H9 (cell line): Measurements from ENCODE around the gene TMEM145. TPM values are rescaled to one million over a fixed set of nuclear protein-coding genes. Genes with fewer than 3 reads are reported as not detected.

Experiments
- DNase-seq: peaks from one replicate; pipeline ENCODE4 v3.0.0-alpha.2; 2017
- H2AFZ ChIP-seq: one replicate; pipeline ENCODE4 v1.6.1; 2013; ENCODE audit warnings: mild to moderate bottlenecking, low read length, control low read depth, moderate library complexity
- H2AK5ac ChIP-seq: 2 replicates; pipeline ENCODE4 v1.6.1; 2013; ENCODE audit warnings: low read length, control low read depth, mixed read lengths; ENCODE audit not compliant: insufficient read length
- H2BK120ac ChIP-seq: one replicate; pipeline ENCODE4 v1.6.1; 2013; ENCODE audit warnings: low read depth, mild to moderate bottlenecking, low read length, control low read depth, inconsistent platforms; ENCODE audit not compliant: poor library complexity, severe bottlenecking
- H2BK12ac ChIP-seq: 2 replicates; pipeline ENCODE4 v1.6.1; 2013; ENCODE audit warnings: low read length, control low read depth, mixed read lengths, low read depth; ENCODE audit not compliant: insufficient read length
- H2BK15ac ChIP-seq: 2 replicates; pipeline ENCODE4 v1.6.1; 2013; ENCODE audit warnings: low read depth, low read length, control low read depth
- H2BK20ac ChIP-seq: one replicate; pipeline ENCODE4 v1.6.1; 2013; ENCODE audit warnings: low read depth, mild to moderate bottlenecking, low read length, control low read depth, inconsistent platforms; ENCODE audit not compliant: poor library complexity, severe bottlenecking
- H2BK5ac ChIP-seq: 2 replicates; pipeline ENCODE4 v1.6.1; 2013; ENCODE audit warnings: low read length, control low read depth, mixed read lengths; ENCODE audit not compliant: insufficient read length
- H3K14ac ChIP-seq: 2 replicates; pipeline ENCODE4 v1.6.1; 2013; ENCODE audit warnings: low read length, control low read depth; ENCODE audit not compliant: insufficient read depth
- H3K18ac ChIP-seq: 2 replicates; pipeline ENCODE4 v1.6.1; 2013; ENCODE audit warnings: low read depth, mild to moderate bottlenecking, mixed read lengths, low read length, control low read depth; ENCODE audit not compliant: insufficient read length
- H3K23ac ChIP-seq: 2 replicates; pipeline ENCODE4 v1.6.1; 2013; ENCODE audit warnings: low read length, control low read depth, mixed read lengths, low read depth; ENCODE audit not compliant: insufficient read length
- H3K23me2 ChIP-seq: 2 replicates; pipeline ENCODE4 v1.6.1; 2013; ENCODE audit warnings: low read depth, mild to moderate bottlenecking, mixed read lengths, low read length, control low read depth; ENCODE audit not compliant: insufficient read length, poor library complexity, severe bottlenecking
- H3K27ac ChIP-seq: 2 replicates; pipeline ENCODE4 v1.5.1; 2013; ENCODE audit warnings: low read length, control low read depth, mixed read lengths, low read depth; ENCODE audit not compliant: insufficient read length
- H3K27me3 ChIP-seq: 2 replicates; pipeline ENCODE4 v1.6.1; 2013; ENCODE audit warnings: low read length, control low read depth, inconsistent platforms; ENCODE audit not compliant: insufficient read depth
- H3K4ac ChIP-seq: 2 replicates; pipeline ENCODE4 v1.6.1; 2013; ENCODE audit warnings: low read depth, mild to moderate bottlenecking, control low read depth, inconsistent platforms, low read length, moderate library complexity
- H3K4me1 ChIP-seq: 2 replicates; pipeline ENCODE4 v1.6.1; 2013; ENCODE audit warnings: low read length, control low read depth, inconsistent platforms; ENCODE audit not compliant: insufficient read depth
- H3K4me2 ChIP-seq: 2 replicates; pipeline ENCODE4 v1.6.1; 2013; ENCODE audit warnings: low read length, control low read depth, mixed read lengths; ENCODE audit not compliant: insufficient read length, insufficient read depth
- H3K56ac ChIP-seq: 2 replicates; pipeline ENCODE4 v1.6.1; 2013; ENCODE audit warnings: low read depth, mild to moderate bottlenecking, mixed read lengths, low read length, control low read depth; ENCODE audit not compliant: insufficient read length
- H3K79me1 ChIP-seq: 2 replicates; pipeline ENCODE4 v1.6.1; 2013; ENCODE audit warnings: low read depth, mild to moderate bottlenecking, moderate library complexity, low read length, control low read depth, inconsistent platforms; ENCODE audit not compliant: insufficient read depth, poor library complexity, severe bottlenecking
- H3K79me2 ChIP-seq: 2 replicates; pipeline ENCODE4 v1.6.1; 2013; ENCODE audit warnings: low read length, control low read depth, inconsistent platforms; ENCODE audit not compliant: insufficient read depth
- H3K9ac ChIP-seq: 2 replicates; pipeline ENCODE4 v1.6.1; 2013; ENCODE audit warnings: low read length, control low read depth, mixed read lengths; ENCODE audit not compliant: insufficient read length; ENCODE audit errors: extremely low read depth
- H3K9me3 ChIP-seq: one replicate; pipeline ENCODE4 v1.6.1; 2013; ENCODE audit warnings: low read depth, low read length, inconsistent platforms; ENCODE audit not compliant: control insufficient read depth
- H3T11ph ChIP-seq: one replicate; pipeline ENCODE4 v1.6.1; 2013; ENCODE audit warnings: mild to moderate bottlenecking, low read length, control low read depth, inconsistent platforms
- H4K20me1 ChIP-seq: one replicate; pipeline ENCODE4 v1.6.1; 2013; ENCODE audit not compliant: control insufficient read depth, insufficient read length, insufficient read depth
- H4K5ac ChIP-seq: 2 replicates; pipeline ENCODE4 v1.6.1; 2013; ENCODE audit warnings: low read depth, mild to moderate bottlenecking, mixed read lengths, low read length, control low read depth; ENCODE audit not compliant: insufficient read length
- H4K8ac ChIP-seq: replicated peaks from 2 replicates; pipeline ENCODE4 v1.6.1; 2013; ENCODE audit warnings: low read length, control low read depth, mixed read lengths, low read depth; ENCODE audit not compliant: insufficient read length
- H4K91ac ChIP-seq: 2 replicates; pipeline ENCODE4 v1.6.1; 2013; ENCODE audit warnings: low read depth, mild to moderate bottlenecking, moderate library complexity, mixed read lengths, low read length, control low read depth; ENCODE audit not compliant: insufficient read length
- H3K27ac Mint-ChIP-seq, 3 experiments: 2 replicates in 2 of 3; 3 replicates in 1 of 3; pipeline ENCODE4 v1.8.0; 2020 to 2021; ENCODE audit warnings: mixed read lengths in 3 of 3, mild to moderate bottlenecking in 1 of 3, moderate library complexity in 1 of 3
- H3K27me3 Mint-ChIP-seq: 2 replicates; pipeline ENCODE4 v1.8.0; 2021; ENCODE audit warnings: low read depth, mild to moderate bottlenecking, moderate library complexity, mixed read lengths
- H3K36me3 Mint-ChIP-seq, 3 experiments: 2 replicates in 2 of 3; 3 replicates in 1 of 3; pipeline ENCODE4 v1.8.0; 2020 to 2021; ENCODE audit warnings: low read depth in 3 of 3, mixed read lengths in 3 of 3; ENCODE audit not compliant: insufficient read depth in 1 of 3
- H3K4me1 Mint-ChIP-seq, 2 experiments: 2 replicates each; pipeline ENCODE4 v1.8.0; 2020; ENCODE audit warnings: mixed read lengths in 2 of 2
- H3K4me3 Mint-ChIP-seq, 2 experiments: 2 replicates in 1 of 2; 3 replicates in 1 of 2; pipeline ENCODE4 v1.8.0; 2020 to 2021; ENCODE audit warnings: mild to moderate bottlenecking in 2 of 2, mixed read lengths in 2 of 2, moderate library complexity in 1 of 2
- H3K9me3 Mint-ChIP-seq, 2 experiments: 2 replicates in 1 of 2; 3 replicates in 1 of 2; pipeline ENCODE4 v1.8.0; 2020; ENCODE audit warnings: mild to moderate bottlenecking in 2 of 2, mixed read lengths in 2 of 2, moderate library complexity in 1 of 2
- CTCF ChIP-seq: fragments of 200-600 bp; sonication (generic); conservative IDR thresholded peaks from 3 replicates; pipeline ENCODE4 v1.8.0; 2021; ENCODE audit warnings: antibody characterized with exemption, mild to moderate bottlenecking
- WGBS: extraction: QIAGEN DNeasy Blood & Tissue Kit; methylation state at CpG from one replicate; pipeline ENCODE4 v1.1.7; 2013; ENCODE audit warnings: missing lambda C conversion rate, low lambda C conversion rate, mixed read lengths; ENCODE audit not compliant: insufficient read length; ENCODE audit errors: extremely low coverage; 5-methylcytosine and 5-hydroxymethylcytosine counted together
- total RNA-seq: library from RNA; stranded (reverse); gene quantifications from 2 replicates; pipeline ENCODE4 v1.2.1, GENCODE V29; 2021

The TMEM145 gene
- total RNA-seq, 1 experiment from 2014 or later = 4.5 TPM

- H2BK120ac ChIP-seq = no peak overlapping the region
- H3K9me3 ChIP-seq = no peaks in the 10 kb centered on the region
- no peak overlapping the region for H4K8ac ChIP-seq
- Mint-ChIP-seq H3K4me3 (no peak overlapping the region), H3K9me3 (no peaks in the 10 kb centered on the region), H3K27ac (peak overlapping the region in 1 of 3 experiments; percentile 55; a peak in 2 of 7 replicates), H3K4me1 (peaks cover 9 to 28% of the 10 kb centered on the region in 2 experiments), H3K27me3 (no peaks in the 10 kb centered on the region), H3K36me3 (peaks cover 11 to 55% (median 36%) of the 10 kb centered on the region in 3 experiments; a peak in 6 of 7 replicates)
- H3K14ac ChIP-seq = no peak overlapping the region
- H3K9ac ChIP-seq = no peak overlapping the region
- H3T11ph ChIP-seq = no peak overlapping the region
- no peak overlapping the region for H4K91ac ChIP-seq
- H3K23me2 ChIP-seq = peaks cover 4% of the 10 kb centered on the region
- no peaks in the 10 kb centered on the region for H3K27me3 ChIP-seq
- H3K56ac ChIP-seq = no peak overlapping the region
- DNase-seq = no peak
- no peak for TF ChIP-seq CTCF
- WGBS = no CpG with 5 or more reads among the region's 15 CpGs
- H4K5ac ChIP-seq = no peak overlapping the region
- H2BK5ac ChIP-seq = no peak overlapping the region
- no peak overlapping the region for H2BK20ac ChIP-seq
- H2BK12ac ChIP-seq = no peak overlapping the region
- no peaks in the 10 kb centered on the region; the same call in 1 of the 2 replicates for H3K79me2 ChIP-seq
- H2AK5ac ChIP-seq = no peak overlapping the region
- H2BK15ac ChIP-seq = no peak overlapping the region
- H4K20me1 ChIP-seq = no peaks in the 10 kb centered on the region
- peaks cover 3% of the 10 kb centered on the region for H3K79me1 ChIP-seq
- H3K18ac ChIP-seq = no peak overlapping the region
- H3K23ac ChIP-seq = no peak overlapping the region
- H2AFZ ChIP-seq = no peak overlapping the region
- no peak overlapping the region for H3K4ac ChIP-seq
- H3K4me2 ChIP-seq = no peak overlapping the region
- H3K4me1 ChIP-seq = peaks cover 5% of the 10 kb centered on the region; the same call in 1 of the 2 replicates
- no peak overlapping the region for H3K27ac ChIP-seq
Measured at GRCh38 chr19:42297039-42297438, 16.1 kb upstream of the TMEM145 start.
